ENCODE results near the gene PARP3.

GRCh38 chr3:51987568-51987967, 45.4 kb downstream of the PARP3 start:
- TF ChIP-seq POLR2A (IDR thresholded peaks at IDR 0.05) (no peak), POLR2AphosphoS5 (IDR thresholded peaks at IDR 0.05) (no peak)
- TF ChIP-seq, protein P1, sequence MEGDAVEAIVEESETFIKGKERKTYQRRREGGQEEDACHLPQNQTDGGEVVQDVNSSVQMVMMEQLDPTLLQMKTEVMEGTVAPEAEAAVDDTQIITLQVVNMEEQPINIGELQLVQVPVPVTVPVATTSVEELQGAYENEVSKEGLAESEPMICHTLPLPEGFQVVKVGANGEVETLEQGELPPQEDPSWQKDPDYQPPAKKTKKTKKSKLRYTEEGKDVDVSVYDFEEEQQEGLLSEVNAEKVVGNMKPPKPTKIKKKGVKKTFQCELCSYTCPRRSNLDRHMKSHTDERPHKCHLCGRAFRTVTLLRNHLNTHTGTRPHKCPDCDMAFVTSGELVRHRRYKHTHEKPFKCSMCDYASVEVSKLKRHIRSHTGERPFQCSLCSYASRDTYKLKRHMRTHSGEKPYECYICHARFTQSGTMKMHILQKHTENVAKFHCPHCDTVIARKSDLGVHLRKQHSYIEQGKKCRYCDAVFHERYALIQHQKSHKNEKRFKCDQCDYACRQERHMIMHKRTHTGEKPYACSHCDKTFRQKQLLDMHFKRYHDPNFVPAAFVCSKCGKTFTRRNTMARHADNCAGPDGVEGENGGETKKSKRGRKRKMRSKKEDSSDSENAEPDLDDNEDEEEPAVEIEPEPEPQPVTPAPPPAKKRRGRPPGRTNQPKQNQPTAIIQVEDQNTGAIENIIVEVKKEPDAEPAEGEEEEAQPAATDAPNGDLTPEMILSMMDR (IDR thresholded peaks at IDR 0.05 in 8 of 11, conservative IDR thresholded peaks at IDR 0.05 in 3 of 11): no peak
